NCI-H748 (cell line): ENCODE results near the gene CLTCL1.
"Not testable (repeated sequence)": the region's sequence is repeated elsewhere in the genome, so short reads cannot be mapped to it uniquely, and the experiment has no call there.

Experiments
- DNase-seq: peaks from one replicate; lab custom pipeline; 2025; ENCODE audit not compliant: unreplicated experiment; lab: John Stamatoyannopoulos, UW

The CLTCL1 gene

GRCh38 chr22:19291218-19291579, 320 bp downstream of the CLTCL1 start:
- DNase-seq: peak; percentile 61

- peak; percentile 49 for DNase-seq
These were observed 910 bp downstream of the CLTCL1 start for GRCh38 chr22:19290400-19291217.

GRCh38 chr22:19289475-19290161, 1.9 kb downstream of the CLTCL1 start:
- no peak for DNase-seq

GRCh38 chr22:19287889-19288288, 3.6 kb downstream of the CLTCL1 start:
- no peak for DNase-seq

- peak; percentile 88 for DNase-seq
These were observed 4.3 kb downstream of the CLTCL1 start for GRCh38 chr22:19287076-19287707.

GRCh38 chr22:19285831-19286230, 5.7 kb downstream of the CLTCL1 start:
- DNase-seq: no peak

GRCh38 chr22:19279143-19279542, 12.4 kb downstream of the CLTCL1 start:
- not testable (repeated sequence) for DNase-seq

- no peak for DNase-seq
These were observed 13.7 kb downstream of the CLTCL1 start for GRCh38 chr22:19277785-19278184.

GRCh38 chr22:19275919-19276600, 15.5 kb downstream of the CLTCL1 start:
- DNase-seq: no peak

- DNase-seq: no peak
These were observed 16.0 kb downstream of the CLTCL1 start for GRCh38 chr22:19275513-19275912.

GRCh38 chr22:19275104-19275503, 16.4 kb downstream of the CLTCL1 start:
- no peak for DNase-seq

- DNase-seq: no peak
These were observed 19.5 kb downstream of the CLTCL1 start for GRCh38 chr22:19271856-19272535.

- DNase-seq: no peak
These were observed 20.2 kb downstream of the CLTCL1 start for GRCh38 chr22:19271273-19271855.

- no peak for DNase-seq
These were observed 20.6 kb downstream of the CLTCL1 start for GRCh38 chr22:19270873-19271272.

- DNase-seq: no peak
These were observed 24.9 kb downstream of the CLTCL1 start for GRCh38 chr22:19266547-19267086.

- no peak for DNase-seq
These were observed 25.7 kb downstream of the CLTCL1 start for GRCh38 chr22:19265779-19266178.

GRCh38 chr22:19260804-19261203, 30.7 kb downstream of the CLTCL1 start:
- DNase-seq: no peak

GRCh38 chr22:19260194-19260593, 31.3 kb downstream of the CLTCL1 start:
- no peak for DNase-seq

- not testable (repeated sequence) for DNase-seq
These were observed 32.6 kb downstream of the CLTCL1 start for GRCh38 chr22:19258968-19259288.

GRCh38 chr22:19258371-19258770, 33.1 kb downstream of the CLTCL1 start:
- no peak for DNase-seq
